SK-N-MC (cell line): ENCODE data around the gene MAST3.

Experiments used
- DNase-seq: peaks from one replicate; pipeline ENCODE4 v3.0.0-alpha.2; 2011; ENCODE audit warnings: low read depth, low spot score
- H3K27ac ChIP-seq: fragments of 200-600 bp; sonication (generic); 2 replicates; pipeline ENCODE4 v1.5.1; 2016; ENCODE audit warnings: mixed run types
- H3K36me3 ChIP-seq: fragments of 200-600 bp; sonication (generic); 2 replicates; pipeline ENCODE4 v1.6.1; 2017; ENCODE audit warnings: antibody characterized with exemption, low read length, mixed read lengths; ENCODE audit not compliant: insufficient read depth
- H3K4me3 ChIP-seq: fragments of 200-600 bp; sonication (generic); 2 replicates; pipeline ENCODE4 v1.5.1; 2016
- H3K9ac ChIP-seq: fragments of 200-600 bp; sonication (generic); 2 replicates; pipeline ENCODE4 v1.8.0; 2017; ENCODE audit warnings: mixed run types, mixed read lengths; ENCODE audit not compliant: insufficient read length
- H3K9me3 ChIP-seq: fragments of 200-600 bp; sonication (generic); 2 replicates; pipeline ENCODE4 v1.6.1; 2017; ENCODE audit warnings: low read depth, mild to moderate bottlenecking, antibody characterized with exemption, low read length, moderate library complexity, mixed read lengths
- EZH2 ChIP-seq: fragments of 200-600 bp; sonication (generic); IDR thresholded peaks from one replicate; pipeline ENCODE4 v1.6.1; 2017; ENCODE audit warnings: antibody characterized with exemption
- FOXP2 ChIP-seq: optimal IDR thresholded peaks from 2 replicates; pipeline ENCODE3; 2011; ENCODE audit warnings: mild to moderate bottlenecking, moderate library complexity; ENCODE audit not compliant: insufficient read depth; ENCODE audit errors: extremely low read length, control extremely low read depth
- POLR2AphosphoS5 ChIP-seq: IDR thresholded peaks from 2 replicates; pipeline ENCODE4 v1.6.1; 2012; ENCODE audit warnings: mild to moderate bottlenecking, low read depth, low read length, borderline replicate concordance

The MAST3 gene

GRCh38 chr19:18121166-18121565 is 23.6 kb downstream of the MAST3 start:
- Histone ChIP-seq H3K4me3 (no peak overlapping the region), H3K36me3 (peaks cover 3% of the 10 kb centered on the region; the same call in 1 of the 2 replicates), H3K9me3 (no peaks in the 10 kb centered on the region), H3K27ac (no peak overlapping the region), H3K9ac (no peak overlapping the region)
- TF ChIP-seq POLR2AphosphoS5, result no peak
- no peak for TF ChIP-seq EZH2
- no peak for TF ChIP-seq FOXP2
- no peak for DNase-seq

DNA sequence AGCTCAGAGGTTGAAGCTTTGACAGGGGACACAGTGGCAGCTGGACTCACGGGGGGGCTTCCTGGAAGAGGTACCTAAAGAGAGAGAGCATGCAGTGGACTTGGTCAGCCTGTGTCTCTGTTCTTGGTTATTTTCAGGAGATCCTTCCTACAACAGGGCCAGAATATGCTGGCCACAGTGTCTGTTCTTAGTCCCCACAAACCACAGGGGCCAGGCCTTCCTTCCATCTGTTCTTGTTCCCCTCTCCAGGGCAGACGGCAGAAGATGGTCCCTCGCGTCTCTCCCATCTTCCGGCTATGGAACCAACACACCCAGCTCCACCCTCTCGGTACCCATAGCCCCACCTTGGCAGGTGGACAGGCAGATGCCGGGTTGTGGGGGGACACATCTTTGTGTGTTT is 24.8 kb downstream of the MAST3 start:
- TF ChIP-seq EZH2 (no peak), FOXP2 (no peak), POLR2AphosphoS5 (no peak)
- Histone ChIP-seq H3K27ac (no peak overlapping the region), H3K9me3 (no peaks in the 10 kb centered on the region), H3K4me3 (no peak overlapping the region), H3K9ac (no peak overlapping the region), H3K36me3 (peaks cover 3% of the 10 kb centered on the region; the same call in 1 of the 2 replicates)
- DNase-seq, result no peak

- DNase-seq, result no peak
- peaks cover 3% of the 10 kb centered on the region; the same call in 1 of the 2 replicates for H3K36me3 ChIP-seq
- no peak overlapping the region for H3K9ac ChIP-seq
- no peak overlapping the region for H3K27ac ChIP-seq
- no peak for TF ChIP-seq POLR2AphosphoS5
- TF ChIP-seq FOXP2, result no peak
- TF ChIP-seq EZH2, result no peak
- H3K4me3 ChIP-seq, result no peak overlapping the region
- H3K9me3 ChIP-seq, result no peaks in the 10 kb centered on the region
Observed at GRCh38 chr19:18122860-18123795, 25.6 kb downstream of the MAST3 start.

DNA sequence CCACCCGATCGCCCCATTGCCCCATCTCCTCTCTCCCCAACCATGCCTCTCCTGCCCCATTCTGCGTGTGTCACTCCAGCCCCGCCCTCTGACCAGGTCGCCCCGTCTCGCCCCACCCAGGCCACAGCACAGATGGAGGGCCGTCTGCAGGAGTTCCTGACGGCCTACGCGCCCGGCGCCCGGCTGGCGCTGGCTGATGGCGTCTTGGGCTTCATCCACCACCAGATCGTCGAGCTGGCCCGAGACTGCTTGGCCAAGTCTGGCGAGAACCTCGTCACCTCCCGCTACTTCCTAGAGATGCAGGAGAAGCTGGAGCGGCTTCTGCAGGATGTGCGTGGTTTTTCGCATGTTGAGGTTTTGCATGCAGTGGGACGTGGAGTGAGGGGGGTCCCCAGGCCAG is 26.2 kb downstream of the MAST3 start:
- Histone ChIP-seq H3K36me3 (peaks cover 3% of the 10 kb centered on the region; the same call in 1 of the 2 replicates), H3K4me3 (no peak overlapping the region), H3K27ac (no peak overlapping the region), H3K9me3 (no peaks in the 10 kb centered on the region), H3K9ac (no peak overlapping the region)
- no peak for DNase-seq
- TF ChIP-seq FOXP2 (no peak), EZH2 (no peak), POLR2AphosphoS5 (no peak)

DNA sequence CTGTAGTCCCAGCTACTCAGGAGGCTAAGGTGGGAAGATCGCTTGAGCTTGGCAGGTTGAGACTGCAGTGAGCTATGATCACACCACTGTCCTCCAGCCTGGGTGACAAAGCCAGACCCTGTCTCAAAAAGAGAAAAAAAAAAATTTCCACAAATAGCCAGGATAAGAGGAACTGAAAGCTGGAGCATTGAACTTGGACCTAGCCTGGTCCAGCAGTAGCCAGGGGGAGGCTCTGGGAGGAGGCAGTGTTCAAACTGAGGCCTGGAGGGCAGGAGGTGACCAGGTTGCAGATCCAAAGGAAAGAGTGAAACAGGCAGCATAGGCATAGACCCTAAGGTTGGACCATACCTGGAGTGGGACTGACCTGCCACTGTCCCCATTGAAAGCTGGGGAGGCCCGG is 28.5 kb downstream of the MAST3 start:
- no peak overlapping the region for H3K9ac ChIP-seq

DNA sequence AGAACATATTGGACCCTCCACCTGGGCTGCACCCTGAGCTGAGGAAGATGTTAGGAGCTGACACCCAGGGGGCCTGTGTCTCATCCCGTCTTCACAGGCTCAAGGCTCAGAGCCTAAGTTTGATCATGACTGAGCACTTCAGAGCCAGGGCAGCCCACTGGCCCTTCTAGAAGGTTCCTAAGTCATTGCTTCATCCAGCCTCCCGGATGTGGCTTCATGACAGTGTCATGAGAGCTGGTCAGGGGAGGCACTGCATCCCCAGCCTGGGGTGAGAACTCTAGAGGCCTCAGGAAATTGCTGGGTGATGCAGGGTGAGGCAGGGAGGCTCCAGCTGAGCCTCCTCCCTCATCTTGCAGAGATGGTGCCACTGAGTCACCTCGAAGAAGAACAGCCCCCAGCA is 30.5 kb downstream of the MAST3 start:
- Histone ChIP-seq H3K27ac (no peak overlapping the region), H3K4me3 (no peak overlapping the region), H3K36me3 (peaks cover 8% of the 10 kb centered on the region; the same call in 1 of the 2 replicates), H3K9me3 (no peaks in the 10 kb centered on the region), H3K9ac (no peak overlapping the region)
- no peak for DNase-seq
- TF ChIP-seq POLR2AphosphoS5 (no peak), EZH2 (no peak), FOXP2 (no peak)

More for the DNA sequence above, 28.5 kb downstream of the MAST3 start:
- no peak for DNase-seq
- TF ChIP-seq POLR2AphosphoS5 (no peak), FOXP2 (no peak), EZH2 (no peak)
- H3K36me3 ChIP-seq, result peaks cover 3% of the 10 kb centered on the region; the same call in 1 of the 2 replicates
- no peaks in the 10 kb centered on the region for H3K9me3 ChIP-seq
- H3K27ac ChIP-seq, result no peak overlapping the region
- H3K4me3 ChIP-seq, result no peak overlapping the region

- H3K9ac ChIP-seq, result no peak overlapping the region
- DNase-seq, result no peak
- no peak overlapping the region for H3K4me3 ChIP-seq
- TF ChIP-seq POLR2AphosphoS5 (no peak), FOXP2 (no peak), EZH2 (no peak)
- peaks cover 8% of the 10 kb centered on the region; the same call in 1 of the 2 replicates for H3K36me3 ChIP-seq
- no peaks in the 10 kb centered on the region for H3K9me3 ChIP-seq
- no peak overlapping the region for H3K27ac ChIP-seq
Observed at GRCh38 chr19:18128805-18129204, 31.2 kb downstream of the MAST3 start.

- no peak for DNase-seq
- Histone ChIP-seq H3K9me3 (no peaks in the 10 kb centered on the region), H3K27ac (no peak overlapping the region), H3K9ac (no peak overlapping the region), H3K4me3 (no peak overlapping the region), H3K36me3 (peaks cover 5% of the 10 kb centered on the region; the same call in 1 of the 2 replicates)
- TF ChIP-seq POLR2AphosphoS5 (no peak), EZH2 (no peak), FOXP2 (no peak)
Observed at GRCh38 chr19:18130523-18131242, 33.1 kb downstream of the MAST3 start.
